Activated T-helper 9 cell treated with anti-CD3 and anti-CD28 coated beads, Interleukin-2, amount 50 U/mL, for 16 hours (primary cell): ENCODE results near the gene STARD5.
"Not testable (repeated sequence)": the region's sequence is repeated elsewhere in the genome, so short reads cannot be mapped to it uniquely, and the experiment has no call there.

Experiments
- DNase-seq: peaks from one replicate; pipeline ENCODE4 v3.0.0-alpha.2; 2020; ENCODE audit warnings: low read depth

STARD5 gene

GRCh38 chr15:81323944-81324881 lies at the start of gene STARD5:
Gene STARD5, minus strand, starts transcription at chr15:81324141. Its CDS starts 42 bp downstream, at chr15:81324099.
- DNase-seq, result peak; percentile 93

GRCh38 chr15:81373176-81373575 lies 49.2 kb upstream of the STARD5 start:
- DNase-seq, result no peak

GRCh38 chr15:81372575-81372974 lies 48.6 kb upstream of the STARD5 start:
- no peak for DNase-seq

GRCh38 chr15:81363718-81364500 lies 40.0 kb upstream of the STARD5 start:
- DNase-seq, result no peak

GRCh38 chr15:81363276-81363675 lies 39.3 kb upstream of the STARD5 start:
- no peak for DNase-seq

GRCh38 chr15:81362790-81363189 lies 38.8 kb upstream of the STARD5 start:
- DNase-seq, result no peak

GRCh38 chr15:81361891-81362290 lies 38.0 kb upstream of the STARD5 start:
- no peak for DNase-seq

GRCh38 chr15:81360491-81360890 lies 36.5 kb upstream of the STARD5 start:
- DNase-seq, result no peak

- DNase-seq, result no peak
Observed at GRCh38 chr15:81358248-81358647, 34.3 kb upstream of the STARD5 start.

- DNase-seq, result no peak
Observed at GRCh38 chr15:81357180-81357686, 33.3 kb upstream of the STARD5 start.

GRCh38 chr15:81356252-81356651 lies 32.3 kb upstream of the STARD5 start:
- DNase-seq, result no peak

- no peak for DNase-seq
Observed at GRCh38 chr15:81351651-81352050, 27.7 kb upstream of the STARD5 start.

- no peak for DNase-seq
Observed at GRCh38 chr15:81349271-81349670, 25.3 kb upstream of the STARD5 start.

GRCh38 chr15:81348691-81349090 lies 24.8 kb upstream of the STARD5 start:
- not testable (repeated sequence) for DNase-seq

GRCh38 chr15:81347910-81348309 lies 24.0 kb upstream of the STARD5 start:
- no peak for DNase-seq

GRCh38 chr15:81346611-81347010 lies 22.7 kb upstream of the STARD5 start:
- DNase-seq, result no peak

GRCh38 chr15:81343371-81343770 lies 19.4 kb upstream of the STARD5 start:
- DNase-seq, result no peak

GRCh38 chr15:81341351-81341750 lies 17.4 kb upstream of the STARD5 start:
- no peak for DNase-seq

GRCh38 chr15:81339851-81340250 lies 15.9 kb upstream of the STARD5 start:
- DNase-seq, result no peak

- DNase-seq, result no peak
Observed at GRCh38 chr15:81339321-81339720, 15.4 kb upstream of the STARD5 start.

- DNase-seq, result no peak
Observed at GRCh38 chr15:81338170-81339007, 14.4 kb upstream of the STARD5 start.

GRCh38 chr15:81337713-81338157 lies 13.8 kb upstream of the STARD5 start:
- DNase-seq, result no peak
